Heart left ventricle (tissue), 16 donors: ENCODE data around the gene FERMT3. TPM values are rescaled to one million over a fixed set of nuclear protein-coding genes. Genes with fewer than 3 reads are reported as not detected.

Experiments used
- ATAC-seq, 4 donors: fragments of 200-7000 bp; cut with Tn5 transposase; one replicate each; pipeline ENCODE4 v1.9.1; 2020 to 2022; ENCODE audit warnings: moderate library complexity in 4 of 4, mild to moderate bottlenecking in 3 of 4, moderate number of reproducible peaks in 1 of 4
- DNase-seq, 5 donors: peaks; one replicate each; pipeline ENCODE4 v3.0.0-alpha.2; 2020
- H3K27ac ChIP-seq, 12 donors: fragments of 200-600 bp; sonication (generic) in 4 of 12; one replicate each; pipeline versions ENCODE4 v1.5.0 to v1.8.0; 2016 to 2022; ENCODE audit warnings: mild to moderate bottlenecking in 2 of 12
- H3K27me3 ChIP-seq, 9 donors: fragments of 200-600 bp; sonication (generic) in 2 of 9; one replicate each; pipeline versions ENCODE4 v1.5.1 to v1.8.0; 2016 to 2022; ENCODE audit warnings: mild to moderate bottlenecking in 3 of 9
- H3K36me3 ChIP-seq, 9 donors: fragments of 200-600 bp; sonication (generic) in 2 of 9; one replicate each; pipeline versions ENCODE4 v1.5.0 to v1.8.0; 2018 to 2022; ENCODE audit warnings: mild to moderate bottlenecking in 2 of 9
- H3K4me1 ChIP-seq, 12 donors: fragments of 200-600 bp; sonication (generic) in 4 of 12; one replicate each; pipeline versions ENCODE4 v1.5.0 to v1.8.0; 2016 to 2022; ENCODE audit warnings: mild to moderate bottlenecking in 3 of 12
- H3K4me3 ChIP-seq, 12 donors: fragments of 200-600 bp; sonication (generic) in 4 of 12; one replicate each; pipeline versions ENCODE4 v1.5.0 to v1.8.0; 2017 to 2022; ENCODE audit warnings: mild to moderate bottlenecking in 9 of 12, moderate library complexity in 4 of 12
- H3K9me3 ChIP-seq, 12 donors: fragments of 200-600 bp; sonication (generic) in 4 of 12; one replicate each; pipeline versions ENCODE4 v1.5.0 to v1.8.0; 2016 to 2022; ENCODE audit warnings: mild to moderate bottlenecking in 1 of 12
- CTCF ChIP-seq, 12 donors: fragments of 200-600 bp; sonication (generic) in 4 of 12; IDR thresholded peaks; one replicate each; pipeline versions ENCODE4 v1.5.0 to v1.8.0; 2018 to 2022; ENCODE audit warnings: antibody characterized with exemption in 12 of 12, mild to moderate bottlenecking in 5 of 12
- POLR2A ChIP-seq, 2 donors: fragments of 450-650 bp; IDR thresholded peaks; one replicate each; pipeline ENCODE4 v1.6.1; 2017; ENCODE audit warnings: antibody characterized with exemption in 2 of 2, mild to moderate bottlenecking in 2 of 2, moderate library complexity in 2 of 2
- WGBS, 4 donors: extraction: QIAGEN DNeasy Blood & Tissue Kit in 2 of 4; methylation state at CpG; one replicate each; pipeline versions ENCODE4 v1.1.5 to v1.1.7; 2013 to 2018; 5-methylcytosine and 5-hydroxymethylcytosine counted together
- intact Hi-C, 10 donors: fragments of 100-400 bp; cut with DNase I; formaldehyde crosslinking; loops; one replicate each; pipeline versions ENCODE4 v1.11.1 to v1.14.2; 2022
- polyA plus RNA-seq, 2 donors: library from polyadenylated mRNA; stranded (reverse); fragments of 200-250 nt; gene quantifications; one replicate each; pipeline ENCODE4 v1.2.3, GENCODE V29; 2013
- total RNA-seq, 9 donors: library from RNA; depleted of rRNA in 2 of 9; stranded (reverse); fragments of >200 nt in 2 of 9; fragmentation: NEBNext Ultra II Directional in 3 of 9; extraction: Animal tissue kit (Norgen Biotek cat#: 25700) in 3 of 9; gene quantifications; one replicate each; pipeline versions ENCODE4 v1.1.0 to v1.2.4, GENCODE V29; 2016 to 2023
- donor health status: ischemic (EF 13 %, LVEDD 7.1; RV severe dilation, severe dysfunction).
- donor health status: healthy with polysubstance abuse.
- donor health status: DM: no; HTN: yes; CAD: no.
- donor health status: DM: no; HTN: no; CAD: no.
- donor health status: ischemic (EF 25% LVEDD 6.9; RV normal size, moderate dysfunction).
- donor health status: ischemic (EF 25% LVEDD 5.7; RV mildly dilated, moderate dysfunction).
- donor health status: healthy.
- donor health status: DM: yes; HTN: yes; CAD: no.
- donor health status: ischemic (EF 35%, LVEDD 5.7; RV mildly dilated, moderate dysfunction).
- donor health status: nonischemic (EF 11% LVEDD 7.7; RV severe dilation, severe dysfunction).
- donor health status: DM: yes; HTN: yes; CAD: no.
- donor health status: PGD.
- donor health status: ischemic (EF 29% LVEDD 5.4; RV normal size, mild dysfunction).
- donor health status: nonischemic (EF 23%, LVEDD 6.1; RV moderate dilation, normal function).

Gene FERMT3
- total and polyA plus RNA-seq, 11 donors, result 2.8 to 71.5 (median 5.7) TPM

- H3K4me1 ChIP-seq, result peaks cover 5 to 52% (median 43%) of the 10 kb centered on the region in 12 donors
- no peaks in the 10 kb centered on the region for H3K27me3 ChIP-seq
- 38 to 41% (median 39%) methylated on average over 16 to 17 of the region's 17 CpGs for WGBS, 4 donors
- DNase-seq (peak; percentile 93 to 97 (median 94)), ATAC-seq (peak; percentile 73 to 78 (median 74))
- intact Hi-C loops, result loop anchor here in 1 of 10 donors (2.0 kb wide), 1 partner anchor 43 kb away; no protein-coding TSS in a partner anchor
- peak overlapping the region; percentile 69 to 93 (median 82) for H3K27ac ChIP-seq
- peak overlapping the region in 9 of 12 donors; percentile 17 to 52 (median 39) for H3K4me3 ChIP-seq
- H3K36me3 ChIP-seq, result peaks cover 0 to 2% (median 0%) of the 10 kb centered on the region in 9 donors
- TF ChIP-seq POLR2A (IDR thresholded peaks at IDR 0.05), result peak; percentile 87 to 95
- no peak for TF ChIP-seq CTCF (IDR thresholded peaks at IDR 0.05)
- H3K9me3 ChIP-seq, result no peaks in the 10 kb centered on the region
Observed at GRCh38 chr11:64181506-64182411, 24.8 kb upstream of the FERMT3 start.

GRCh38 chr11:64183890-64184289 lies 22.6 kb upstream of the FERMT3 start:
- H3K4me3 ChIP-seq, result no peak overlapping the region
- H3K9me3 ChIP-seq, result no peaks in the 10 kb centered on the region
- ATAC-seq (no peak), DNase-seq (no peak)
- WGBS, 4 donors, result 88 to 93% (median 90%) methylated on average over 7 of the region's 7 CpGs
- peaks cover 0 to 11% (median 0%) of the 10 kb centered on the region in 9 donors for H3K36me3 ChIP-seq
- peak overlapping the region in 4 of 12 donors; percentile 22 to 98 (median 97) for H3K27ac ChIP-seq
- H3K27me3 ChIP-seq, result no peaks in the 10 kb centered on the region
- intact Hi-C loops, result no loop called here
- H3K4me1 ChIP-seq, result peaks cover 5 to 52% (median 44%) of the 10 kb centered on the region in 12 donors
- TF ChIP-seq CTCF (IDR thresholded peaks at IDR 0.05) (no peak), POLR2A (IDR thresholded peaks at IDR 0.05) (no peak)

- intact Hi-C loops, result loop anchor here in 1 of 10 donors (5.0 kb wide), 2 partner anchors 42 to 117 kb away; partner anchors contain the start of genes CATSPERZ, NUDT22 and TRPT1
- TF ChIP-seq POLR2A (IDR thresholded peaks at IDR 0.05) (peak; percentile 92 to 99), CTCF (IDR thresholded peaks at IDR 0.05) (peak in 11 of 12 donors; percentile 14 to 76 (median 42))
- H3K9me3 ChIP-seq, result no peaks in the 10 kb centered on the region
- peak; percentile 89 to 93 (median 92) for DNase-seq
- 0 to 1% (median 0%) methylated on average over 31 to 52 of the region's 52 CpGs for WGBS, 4 donors
- ATAC-seq, result peak; percentile 4 to 65 (median 56)
- peak overlapping the region in 11 of 12 donors; percentile 41 to 83 (median 75) for H3K4me3 ChIP-seq
- peaks cover 0 to 22% (median 0%) of the 10 kb centered on the region in 9 donors for H3K36me3 ChIP-seq
- peak overlapping the region; percentile 91 to 99 (median 97) for H3K27ac ChIP-seq
- H3K4me1 ChIP-seq, result peaks cover 3 to 55% (median 43%) of the 10 kb centered on the region in 12 donors
- H3K27me3 ChIP-seq, result no peaks in the 10 kb centered on the region
Observed at GRCh38 chr11:64185175-64185692, 21.3 kb upstream of the FERMT3 start.
